IMR-90 (cell line): Measurements from ENCODE around the gene RAB11FIP4. TPM values are rescaled to one million over a fixed set of nuclear protein-coding genes. Genes with fewer than 3 reads are reported as not detected.

Experiments used
- ATAC-seq: fragments of 200-7000 bp; cut with Tn5 transposase; 2 replicates; pipeline ENCODE4 v1.9.1; 2020; ENCODE audit warnings: low read depth, mild to moderate bottlenecking, moderate library complexity
- BruUV-seq: library from RNA; stranded (reverse); fragments of 400-500 nt; replicated peaks from 2 replicates; lab custom pipeline; 2021; lab: Mats Ljungman, UMichigan
- CTCF ChIA-PET: fragments of 300-600 bp; formaldehyde crosslinking; extraction: SDS; loops from one replicate; lab custom pipeline; 2021; ENCODE audit warnings: antibody characterized with exemption; lab: Yijun Ruan, JAX
- POLR2A ChIA-PET: fragments of 300-600 bp; sonication (Branson Sonifier 250); formaldehyde crosslinking; loops from one replicate; lab custom pipeline; 2022; ENCODE audit warnings: antibody characterized with exemption; ENCODE audit not compliant: unreplicated experiment; lab: Charles Lee
- DNase-seq: peaks from one replicate; pipeline ENCODE4 v3.0.0; 2013
- H2AFZ ChIP-seq: replicated peaks from 2 replicates; pipeline ENCODE3; 2013; ENCODE audit warnings: low read length, mild to moderate bottlenecking; ENCODE audit not compliant: poor library complexity
- H2AK5ac ChIP-seq: 2 replicates; pipeline ENCODE4 v1.6.1; 2013; ENCODE audit warnings: low read depth, low read length, inconsistent platforms
- H2AK9ac ChIP-seq: replicated peaks from 2 replicates; pipeline ENCODE3; 2013; ENCODE audit warnings: mild to moderate bottlenecking, low read depth, low read length, moderate library complexity; ENCODE audit not compliant: poor library complexity
- H2BK120ac ChIP-seq: 2 replicates; pipeline ENCODE4 v1.6.1; 2013; ENCODE audit warnings: low read depth, low read length, inconsistent platforms
- H2BK15ac ChIP-seq: 3 replicates; pipeline ENCODE4 v1.6.1; 2013; ENCODE audit warnings: low read depth, low read length, inconsistent platforms
- H2BK20ac ChIP-seq: 2 replicates; pipeline ENCODE4 v1.6.1; 2013; ENCODE audit warnings: low read depth, mild to moderate bottlenecking, inconsistent platforms, low read length, moderate library complexity
- H2BK5ac ChIP-seq: 2 replicates; pipeline ENCODE4 v1.6.1; 2013; ENCODE audit warnings: mild to moderate bottlenecking, low read depth, low read length, inconsistent platforms; ENCODE audit not compliant: poor library complexity, severe bottlenecking
- H3K14ac ChIP-seq: replicated peaks from 2 replicates; pipeline ENCODE4 v1.6.1; 2013; ENCODE audit warnings: low read depth, low read length, inconsistent platforms
- H3K18ac ChIP-seq: 2 replicates; pipeline ENCODE4 v1.6.1; 2013; ENCODE audit warnings: low read depth, low read length, control low read depth
- H3K23ac ChIP-seq: 2 replicates; pipeline ENCODE4 v1.6.1; 2013; ENCODE audit warnings: low read depth, low read length, inconsistent platforms
- H3K27ac ChIP-seq: 2 replicates; pipeline ENCODE4 v1.5.1; 2013; ENCODE audit warnings: mild to moderate bottlenecking, control low read depth, low read length; ENCODE audit not compliant: insufficient read depth
- H3K27me3 ChIP-seq: 2 replicates; pipeline ENCODE4 v1.6.1; 2013; ENCODE audit warnings: low read length; ENCODE audit not compliant: control insufficient read depth, insufficient read depth
- H3K36me3 ChIP-seq: 2 replicates; pipeline ENCODE4 v1.6.1; 2013; ENCODE audit warnings: low read length, mixed read lengths; ENCODE audit not compliant: control insufficient read depth, insufficient read depth
- H3K4ac ChIP-seq: 2 replicates; pipeline ENCODE4 v1.6.1; 2013; ENCODE audit warnings: low read depth, low read length, inconsistent platforms
- H3K4me1 ChIP-seq: 2 replicates; pipeline ENCODE4 v1.6.1; 2013; ENCODE audit warnings: low read length, mixed read lengths; ENCODE audit not compliant: control insufficient read depth, insufficient read depth
- H3K4me2 ChIP-seq: 2 replicates; pipeline ENCODE4 v1.6.1; 2013; ENCODE audit warnings: low read depth, mild to moderate bottlenecking, control low read depth, low read length, moderate library complexity
- H3K4me3 ChIP-seq: 2 replicates; pipeline ENCODE4 v1.5.1; 2013; ENCODE audit warnings: low read depth, mild to moderate bottlenecking, control low read depth, low read length, moderate library complexity; ENCODE audit not compliant: insufficient read depth
- H3K56ac ChIP-seq: 2 replicates; pipeline ENCODE4 v1.6.1; 2013; ENCODE audit warnings: low read length, inconsistent platforms; ENCODE audit not compliant: insufficient read depth; ENCODE audit errors: extremely low read depth
- H3K79me1 ChIP-seq, 2 experiments: 2 replicates each; pipeline ENCODE4 v1.6.1; 2013; ENCODE audit warnings: low read length in 2 of 2, inconsistent platforms in 1 of 2, low read depth in 1 of 2
- H3K9ac ChIP-seq: 2 replicates; pipeline ENCODE4 v1.6.1; 2013; ENCODE audit warnings: low read depth, low read length, control low read depth
- H3K9me1 ChIP-seq: 2 replicates; pipeline ENCODE4 v1.6.1; 2013; ENCODE audit warnings: low read length, inconsistent platforms; ENCODE audit not compliant: insufficient read depth
- H3K9me3 ChIP-seq: 2 replicates; pipeline ENCODE4 v1.6.1; 2013; ENCODE audit warnings: low read length; ENCODE audit not compliant: control insufficient read depth, insufficient read depth
- H4K20me1 ChIP-seq: 2 replicates; pipeline ENCODE4 v1.6.1; 2013; ENCODE audit warnings: low read length, inconsistent platforms; ENCODE audit not compliant: insufficient read depth
- H4K5ac ChIP-seq: 2 replicates; pipeline ENCODE4 v1.6.1; 2013; ENCODE audit warnings: mild to moderate bottlenecking, low read depth, low read length, control low read depth
- H4K8ac ChIP-seq, 2 experiments: 2 replicates each; pipeline ENCODE4 v1.6.1; 2013; ENCODE audit warnings: low read depth in 2 of 2, low read length in 2 of 2, control low read depth in 1 of 2, inconsistent platforms in 1 of 2
- H4K91ac ChIP-seq: 2 replicates; pipeline ENCODE4 v1.6.1; 2013; ENCODE audit warnings: low read depth, low read length, inconsistent platforms; ENCODE audit not compliant: insufficient read depth
- BHLHE40 ChIP-seq: fragments of 150-350 bp; IDR thresholded peaks from 2 replicates; pipeline ENCODE4 v1.6.1; 2016; ENCODE audit warnings: mild to moderate bottlenecking, low read depth, low read length
- CEBPB ChIP-seq: IDR thresholded peaks from 2 replicates; pipeline ENCODE4 v1.6.1; 2012; ENCODE audit warnings: low read depth, low read length, improper control_type of control experiment
- CHD1 ChIP-seq: IDR thresholded peaks from 2 replicates; pipeline ENCODE4 v1.6.1; 2012; ENCODE audit warnings: low read depth, low read length, improper control_type of control experiment
- CTCF ChIP-seq: conservative IDR thresholded peaks from 2 replicates; pipeline ENCODE4 v1.5.1; 2012; ENCODE audit warnings: mild to moderate bottlenecking, low read depth, low read length, improper control_type of control experiment
- ELK1 ChIP-seq: fragments of 150-350 bp; IDR thresholded peaks from 2 replicates; pipeline ENCODE4 v1.6.1; 2016; ENCODE audit warnings: low read depth, mild to moderate bottlenecking, low read length, moderate library complexity, borderline replicate concordance
- MAFK ChIP-seq: IDR thresholded peaks from 2 replicates; pipeline ENCODE4 v1.6.1; 2012; ENCODE audit warnings: low read depth, low read length, improper control_type of control experiment
- MAZ ChIP-seq: IDR thresholded peaks from 2 replicates; pipeline ENCODE4 v1.6.1; 2012; ENCODE audit warnings: low read depth, mild to moderate bottlenecking, low read length, improper control_type of control experiment, moderate library complexity, borderline replicate concordance
- MXI1 ChIP-seq: IDR thresholded peaks from 2 replicates; pipeline ENCODE4 v1.6.1; 2012; ENCODE audit warnings: low read depth, mild to moderate bottlenecking, low read length, moderate library complexity, borderline replicate concordance
- NFE2L2 ChIP-seq: fragments of 150-350 bp; IDR thresholded peaks from 2 replicates; pipeline ENCODE4 v1.6.1; 2016; ENCODE audit warnings: low read depth, mild to moderate bottlenecking, low read length
- POLR2A ChIP-seq: IDR thresholded peaks from 2 replicates; pipeline ENCODE4 v1.6.1; 2012; ENCODE audit warnings: mild to moderate bottlenecking, low read depth, low read length
- RAD21 ChIP-seq: IDR thresholded peaks from 2 replicates; pipeline ENCODE4 v1.6.1; 2012; ENCODE audit warnings: low read length, improper control_type of control experiment
- RCOR1 ChIP-seq: IDR thresholded peaks from 2 replicates; pipeline ENCODE4 v1.6.1; 2012; ENCODE audit warnings: mild to moderate bottlenecking, low read length, improper control_type of control experiment; ENCODE audit not compliant: insufficient replicate concordance
- RFX5 ChIP-seq: IDR thresholded peaks from 2 replicates; pipeline ENCODE4 v1.8.0; 2012; ENCODE audit warnings: low read depth, mild to moderate bottlenecking, low read length, moderate library complexity
- SMC3 ChIP-seq: fragments of 150-350 bp; IDR thresholded peaks from 2 replicates; pipeline ENCODE4 v1.6.1; 2016; ENCODE audit warnings: low read depth, mild to moderate bottlenecking, antibody characterized with exemption, low read length, moderate library complexity
- USF2 ChIP-seq: fragments of 150-350 bp; IDR thresholded peaks from 2 replicates; pipeline ENCODE4 v1.6.1; 2017; ENCODE audit warnings: mild to moderate bottlenecking, antibody characterized with exemption, low read length, low read depth
- whole genome bisulfite sequencing, 2 experiments: methylation state at CpG; one replicate each; pipeline versions ENCODE4 v1.1.5 to v1.1.7; 2013; ENCODE audit warnings: missing lambda C conversion rate in 2 of 2; ENCODE audit not compliant: insufficient read length in 1 of 2; ENCODE audit errors: extremely low coverage in 2 of 2; 5-methylcytosine and 5-hydroxymethylcytosine counted together
- dilution Hi-C: fragments of 300-500 bp; cut with HindIII; formaldehyde crosslinking; loops from one replicate; pipeline ENCODE4 v1.14.3; 2018; ENCODE audit warnings: low sequenced_read_pairs; ENCODE audit not compliant: unreplicated experiment
- in situ Hi-C: fragments of 300-500 bp; cut with MboI; formaldehyde crosslinking; loops from 3 replicates; pipeline ENCODE4 v1.14.3; 2019; ENCODE audit warnings: low sequenced_read_pairs, inconsistent platforms, mixed read lengths
- intact Hi-C: fragments of 100-400 bp; cut with micrococcal nuclease; formaldehyde crosslinking; loops from 2 replicates; pipeline ENCODE4 v1.10.0; 2022
- polyA plus RNA-seq, 3 experiments: library from polyadenylated mRNA; depleted of rRNA; stranded (reverse); fragments of >200 nt; gene quantifications; 2 replicates each; pipeline ENCODE4 v1.2.3, GENCODE V29; 2012; ENCODE audit warnings: low replicate concordance in 1 of 3
- total RNA-seq: library from RNA; depleted of rRNA; stranded (reverse); fragments of >200 nt; gene quantifications from 2 replicates; pipeline ENCODE4 v1.2.3, GENCODE V29; 2012

The RAB11FIP4 gene
- total and polyA plus RNA-seq, 2 of the 4 experiments (the other 2 are of a cell fraction) = 0.68 to 1.1 TPM

DNA sequence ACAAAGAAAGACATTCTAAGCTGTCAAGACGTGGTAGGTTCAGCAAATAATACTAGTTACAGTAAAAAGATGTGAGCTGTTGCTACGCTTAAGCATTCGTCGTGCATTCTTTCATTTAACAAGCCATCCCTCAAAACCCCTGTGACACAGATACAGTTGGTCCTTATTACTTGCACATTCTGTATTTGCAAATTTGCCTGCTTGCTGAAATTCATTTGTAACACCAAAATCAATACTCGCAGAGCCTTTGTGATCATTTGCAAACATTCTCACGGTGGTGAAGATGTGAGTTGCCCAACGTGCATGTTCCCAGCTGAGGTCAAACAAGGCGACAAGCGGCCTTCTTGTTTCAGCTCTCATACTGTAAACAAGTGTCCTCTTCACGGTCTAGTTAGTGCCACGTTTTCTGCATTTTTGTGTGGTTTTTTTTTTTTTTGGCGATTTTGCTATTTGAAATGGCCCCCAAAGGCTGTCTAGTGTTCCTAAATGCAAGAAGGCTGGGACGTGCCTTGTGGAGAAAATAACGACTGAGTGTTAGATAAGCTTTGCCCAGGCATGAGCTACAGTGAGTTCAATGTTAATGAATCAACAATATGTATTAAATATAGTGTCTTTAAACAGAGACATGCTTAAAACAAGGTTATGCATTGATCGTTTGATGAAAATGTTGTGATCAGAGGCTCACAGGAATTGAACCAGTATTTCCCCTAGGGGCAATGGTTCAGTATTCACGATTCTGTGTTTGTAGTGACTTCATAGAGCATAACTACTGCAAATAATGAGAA, 84.1 kb downstream of the RAB11FIP4 start:
- H3K9me1 ChIP-seq = no peaks in the 10 kb centered on the region
- WGBS, 2 experiments = no CpG with 5 or more reads among the region's 16 CpGs
- H3K23ac ChIP-seq = no peak overlapping the region
- no peak overlapping the region for H3K9ac ChIP-seq
- DNase-seq (no peak), ATAC-seq (no peak)
- no peak overlapping the region for H2BK15ac ChIP-seq
- H2BK120ac ChIP-seq = no peak overlapping the region
- H3K14ac ChIP-seq = no peak overlapping the region
- no peaks in the 10 kb centered on the region for H3K4me1 ChIP-seq
- ChIA-PET CTCF (interaction anchor here (0.5 kb wide), 1 partner anchor 11 kb away, joined by 4 read pairs; no protein-coding TSS in a partner anchor), POLR2A (interaction anchor here (0.7 kb wide), 1 partner anchor 107 kb away, joined by 13 read pairs; no protein-coding TSS in a partner anchor)
- in situ Hi-C loops = no loop called here
- dilution Hi-C loops = no loop called here
- TF ChIP-seq CHD1 (no peak), RAD21 (no peak), MAZ (no peak), CEBPB (no peak), RFX5 (no peak), MXI1 (no peak), MAFK (no peak), POLR2A (no peak), USF2 (no peak), BHLHE40 (no peak), CTCF (no peak), ELK1 (no peak), NFE2L2 (no peak), SMC3 (no peak), RCOR1 (no peak)
- H3K36me3 ChIP-seq = no peaks in the 10 kb centered on the region
- intact Hi-C loops = no loop called here
- H3K27me3 ChIP-seq = peaks cover 54% of the 10 kb centered on the region
- no peak overlapping the region for H4K8ac ChIP-seq
- no peak overlapping the region for H2BK20ac ChIP-seq
- H4K91ac ChIP-seq = no peak overlapping the region
- H3K79me1 ChIP-seq = no peaks in the 10 kb centered on the region
- H3K4me2 ChIP-seq = no peak overlapping the region
- H2AK9ac ChIP-seq = no peak overlapping the region
- no peak overlapping the region for H2BK5ac ChIP-seq
- H2AK5ac ChIP-seq = no peak overlapping the region
- H3K4me3 ChIP-seq = no peak overlapping the region
- H4K5ac ChIP-seq = no peak overlapping the region
- H3K4ac ChIP-seq = no peak overlapping the region
- no peaks in the 10 kb centered on the region for H3K9me3 ChIP-seq
- H3K27ac ChIP-seq = no peak overlapping the region
- BruUV-seq = no TSS peak
- H3K56ac ChIP-seq = no peak overlapping the region
- no peak overlapping the region for H3K18ac ChIP-seq
- no peak overlapping the region for H2AFZ ChIP-seq
- no peaks in the 10 kb centered on the region for H4K20me1 ChIP-seq
